WTC11 (cell line): Measurements from ENCODE around the gene GASK1A. TPM values are rescaled to one million over a fixed set of nuclear protein-coding genes. Genes with fewer than 3 reads are reported as not detected.

Experiments
- AR ChIP-seq: fragments of 250-450 bp; sonication (Bioruptor Pico); IDR thresholded peaks from 2 replicates; pipeline ENCODE4 v1.9.0; 2021; ENCODE audit warnings: mild to moderate bottlenecking
- E2F4 ChIP-seq: sonication (generic); formaldehyde crosslinking; IDR thresholded peaks from 2 replicates; pipeline ENCODE4 v1.8.1; 2022; ENCODE audit warnings: low read depth, mild to moderate bottlenecking, moderate library complexity, missing genetic modification reagents, borderline replicate concordance
- FOXK1 ChIP-seq: sonication (generic); formaldehyde crosslinking; IDR thresholded peaks from 2 replicates; pipeline ENCODE4 v1.8.0; 2022; ENCODE audit warnings: mild to moderate bottlenecking, moderate library complexity, missing genetic modification reagents
- JAZF1 ChIP-seq: fragments of 250-450 bp; sonication (Bioruptor Pico); IDR thresholded peaks from 2 replicates; pipeline ENCODE4 v1.9.0; 2021; ENCODE audit warnings: moderate library complexity, mild to moderate bottlenecking, inconsistent platforms
- PRDM15 ChIP-seq: sonication (generic); formaldehyde crosslinking; IDR thresholded peaks from 2 replicates; pipeline ENCODE4 v1.8.0; 2022; ENCODE audit warnings: missing genetic modification reagents
- TEAD1 ChIP-seq: sonication (generic); formaldehyde crosslinking; IDR thresholded peaks from 2 replicates; pipeline ENCODE4 v1.8.0; 2022; ENCODE audit warnings: mild to moderate bottlenecking, missing genetic modification reagents
- ZNF121 ChIP-seq: sonication (generic); formaldehyde crosslinking; IDR thresholded peaks from 2 replicates; pipeline ENCODE4 v1.8.0; 2023; ENCODE audit warnings: missing genetic modification reagents
- ZNF263 ChIP-seq: sonication (generic); formaldehyde crosslinking; IDR thresholded peaks from 2 replicates; pipeline ENCODE4 v1.8.1; 2022; ENCODE audit warnings: low read depth, mild to moderate bottlenecking, moderate library complexity, missing genetic modification reagents
- ZNF317 ChIP-seq: sonication (generic); formaldehyde crosslinking; IDR thresholded peaks from 2 replicates; pipeline ENCODE4 v1.8.1; 2023; ENCODE audit warnings: low read depth, mild to moderate bottlenecking, moderate library complexity, missing genetic modification reagents, borderline replicate concordance
- ZNF416 ChIP-seq: fragments of 250-450 bp; sonication (Bioruptor Pico); IDR thresholded peaks from 2 replicates; pipeline ENCODE4 v1.9.0; 2021; ENCODE audit warnings: mild to moderate bottlenecking, inconsistent platforms
- total RNA-seq: library from RNA; stranded (reverse); gene quantifications from 3 replicates; pipeline ENCODE4 v1.2.3, GENCODE V29; 2021
- TF ChIP-seq, protein P1 (sequence below): fragments of 250-450 bp; sonication (Bioruptor Pico); IDR thresholded peaks from 2 replicates; pipeline ENCODE4 v1.9.0; 2021; ENCODE audit warnings: moderate library complexity, mild to moderate bottlenecking, inconsistent platforms, borderline replicate concordance
- TF ChIP-seq, protein P2 (sequence below): sonication (generic); formaldehyde crosslinking; IDR thresholded peaks from 2 replicates; pipeline ENCODE4 v1.8.0; 2022; ENCODE audit warnings: mild to moderate bottlenecking, missing genetic modification reagents
- TF ChIP-seq, protein P3 (sequence below): sonication (generic); formaldehyde crosslinking; IDR thresholded peaks from 2 replicates; pipeline ENCODE4 v1.8.0; 2023; ENCODE audit warnings: missing genetic modification reagents, mild to moderate bottlenecking, borderline replicate concordance

GASK1A gene
- total RNA-seq, 1 experiment from 2014 or later = 9.6 TPM

- no peak for TF ChIP-seq PRDM15 (CRISPR knock-in tag)
- no peak for TF ChIP-seq AR (CRISPR knock-in tag)
- no peak for TF ChIP-seq ZNF263 (CRISPR knock-in tag)
- no peak for TF ChIP-seq JAZF1 (CRISPR knock-in tag)
- TF ChIP-seq ZNF317 (CRISPR knock-in tag) = no peak
- TF ChIP-seq ZNF121 (CRISPR knock-in tag) = no peak
- TF ChIP-seq TEAD1 (CRISPR knock-in tag) = no peak
- TF ChIP-seq ZNF416 (CRISPR knock-in tag) = no peak
- TF ChIP-seq, protein P1, sequence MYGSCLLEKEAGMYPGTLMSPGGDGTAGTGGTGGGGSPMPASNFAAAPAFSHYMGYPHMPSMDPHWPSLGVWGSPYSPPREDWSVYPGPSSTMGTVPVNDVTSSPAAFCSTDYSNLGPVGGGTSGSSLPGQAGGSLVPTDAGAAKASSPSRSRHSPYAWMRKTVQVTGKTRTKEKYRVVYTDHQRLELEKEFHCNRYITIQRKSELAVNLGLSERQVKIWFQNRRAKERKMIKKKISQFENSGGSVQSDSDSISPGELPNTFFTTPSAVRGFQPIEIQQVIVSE = no peak
- no peak for TF ChIP-seq E2F4 (CRISPR knock-in tag)
- TF ChIP-seq FOXK1 (CRISPR knock-in tag) = no peak
- TF ChIP-seq, protein P2, sequence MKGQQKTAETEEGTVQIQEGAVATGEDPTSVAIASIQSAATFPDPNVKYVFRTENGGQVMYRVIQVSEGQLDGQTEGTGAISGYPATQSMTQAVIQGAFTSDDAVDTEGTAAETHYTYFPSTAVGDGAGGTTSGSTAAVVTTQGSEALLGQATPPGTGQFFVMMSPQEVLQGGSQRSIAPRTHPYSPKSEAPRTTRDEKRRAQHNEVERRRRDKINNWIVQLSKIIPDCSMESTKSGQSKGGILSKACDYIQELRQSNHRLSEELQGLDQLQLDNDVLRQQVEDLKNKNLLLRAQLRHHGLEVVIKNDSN (CRISPR knock-in tag) = no peak
- TF ChIP-seq, protein P3, sequence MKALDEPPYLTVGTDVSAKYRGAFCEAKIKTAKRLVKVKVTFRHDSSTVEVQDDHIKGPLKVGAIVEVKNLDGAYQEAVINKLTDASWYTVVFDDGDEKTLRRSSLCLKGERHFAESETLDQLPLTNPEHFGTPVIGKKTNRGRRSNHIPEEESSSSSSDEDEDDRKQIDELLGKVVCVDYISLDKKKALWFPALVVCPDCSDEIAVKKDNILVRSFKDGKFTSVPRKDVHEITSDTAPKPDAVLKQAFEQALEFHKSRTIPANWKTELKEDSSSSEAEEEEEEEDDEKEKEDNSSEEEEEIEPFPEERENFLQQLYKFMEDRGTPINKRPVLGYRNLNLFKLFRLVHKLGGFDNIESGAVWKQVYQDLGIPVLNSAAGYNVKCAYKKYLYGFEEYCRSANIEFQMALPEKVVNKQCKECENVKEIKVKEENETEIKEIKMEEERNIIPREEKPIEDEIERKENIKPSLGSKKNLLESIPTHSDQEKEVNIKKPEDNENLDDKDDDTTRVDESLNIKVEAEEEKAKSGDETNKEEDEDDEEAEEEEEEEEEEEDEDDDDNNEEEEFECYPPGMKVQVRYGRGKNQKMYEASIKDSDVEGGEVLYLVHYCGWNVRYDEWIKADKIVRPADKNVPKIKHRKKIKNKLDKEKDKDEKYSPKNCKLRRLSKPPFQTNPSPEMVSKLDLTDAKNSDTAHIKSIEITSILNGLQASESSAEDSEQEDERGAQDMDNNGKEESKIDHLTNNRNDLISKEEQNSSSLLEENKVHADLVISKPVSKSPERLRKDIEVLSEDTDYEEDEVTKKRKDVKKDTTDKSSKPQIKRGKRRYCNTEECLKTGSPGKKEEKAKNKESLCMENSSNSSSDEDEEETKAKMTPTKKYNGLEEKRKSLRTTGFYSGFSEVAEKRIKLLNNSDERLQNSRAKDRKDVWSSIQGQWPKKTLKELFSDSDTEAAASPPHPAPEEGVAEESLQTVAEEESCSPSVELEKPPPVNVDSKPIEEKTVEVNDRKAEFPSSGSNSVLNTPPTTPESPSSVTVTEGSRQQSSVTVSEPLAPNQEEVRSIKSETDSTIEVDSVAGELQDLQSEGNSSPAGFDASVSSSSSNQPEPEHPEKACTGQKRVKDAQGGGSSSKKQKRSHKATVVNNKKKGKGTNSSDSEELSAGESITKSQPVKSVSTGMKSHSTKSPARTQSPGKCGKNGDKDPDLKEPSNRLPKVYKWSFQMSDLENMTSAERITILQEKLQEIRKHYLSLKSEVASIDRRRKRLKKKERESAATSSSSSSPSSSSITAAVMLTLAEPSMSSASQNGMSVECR (CRISPR knock-in tag) = no peak
These were observed 33.1 kb downstream of the GASK1A start (continued) for GRCh38 chr3:43012174-43012573.
